Measurements from ENCODE around the gene MEX3D.
"Not testable (repeated sequence)": the region's sequence is repeated elsewhere in the genome, so short reads cannot be mapped to it uniquely, and the experiment has no call there.

DNA sequence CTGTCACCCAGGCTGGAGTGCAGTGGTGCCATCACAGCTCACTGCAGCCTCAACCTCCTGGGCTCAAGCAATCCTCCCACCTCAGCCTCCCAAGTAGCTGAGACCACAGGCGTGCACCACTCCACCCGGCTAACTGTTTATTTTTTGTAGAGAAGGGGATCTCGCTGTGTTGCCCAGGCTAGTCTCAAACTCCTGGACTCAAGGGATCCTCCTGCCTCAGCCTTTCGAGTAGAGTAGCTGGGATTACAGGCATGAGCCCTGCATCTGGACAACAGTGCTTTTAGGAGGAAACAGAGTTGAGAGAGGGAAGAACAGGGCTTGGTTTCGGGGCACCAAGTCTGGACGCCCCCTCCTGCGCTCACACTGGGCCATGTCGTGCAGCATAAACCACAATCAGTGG, 48.3 kb downstream of the MEX3D start:
- TF ChIP-seq CTCF (conservative IDR thresholded peaks at IDR 0.05 in 1 of 2, IDR thresholded peaks at IDR 0.05 in 1 of 2; ENCODE audit: extremely low read depth in 1 of 2, insufficient read depth in 1 of 2, low read depth in 1 of 2, low read length in 2 of 2); EZH2 (IDR thresholded peaks at IDR 0.05; ENCODE audit: borderline replicate concordance, low read length): not testable (repeated sequence)
